CD4-positive, alpha-beta T cell treated with Interleukin-2 at 100 ng/mL for 4 hours (primary cell): ENCODE results near the gene AKNA.

Source experiments
- DNase-seq: peaks from one replicate; pipeline ENCODE4 v3.0.0-alpha.2; 2020; ENCODE audit warnings: low spot score

The AKNA gene, protein sequence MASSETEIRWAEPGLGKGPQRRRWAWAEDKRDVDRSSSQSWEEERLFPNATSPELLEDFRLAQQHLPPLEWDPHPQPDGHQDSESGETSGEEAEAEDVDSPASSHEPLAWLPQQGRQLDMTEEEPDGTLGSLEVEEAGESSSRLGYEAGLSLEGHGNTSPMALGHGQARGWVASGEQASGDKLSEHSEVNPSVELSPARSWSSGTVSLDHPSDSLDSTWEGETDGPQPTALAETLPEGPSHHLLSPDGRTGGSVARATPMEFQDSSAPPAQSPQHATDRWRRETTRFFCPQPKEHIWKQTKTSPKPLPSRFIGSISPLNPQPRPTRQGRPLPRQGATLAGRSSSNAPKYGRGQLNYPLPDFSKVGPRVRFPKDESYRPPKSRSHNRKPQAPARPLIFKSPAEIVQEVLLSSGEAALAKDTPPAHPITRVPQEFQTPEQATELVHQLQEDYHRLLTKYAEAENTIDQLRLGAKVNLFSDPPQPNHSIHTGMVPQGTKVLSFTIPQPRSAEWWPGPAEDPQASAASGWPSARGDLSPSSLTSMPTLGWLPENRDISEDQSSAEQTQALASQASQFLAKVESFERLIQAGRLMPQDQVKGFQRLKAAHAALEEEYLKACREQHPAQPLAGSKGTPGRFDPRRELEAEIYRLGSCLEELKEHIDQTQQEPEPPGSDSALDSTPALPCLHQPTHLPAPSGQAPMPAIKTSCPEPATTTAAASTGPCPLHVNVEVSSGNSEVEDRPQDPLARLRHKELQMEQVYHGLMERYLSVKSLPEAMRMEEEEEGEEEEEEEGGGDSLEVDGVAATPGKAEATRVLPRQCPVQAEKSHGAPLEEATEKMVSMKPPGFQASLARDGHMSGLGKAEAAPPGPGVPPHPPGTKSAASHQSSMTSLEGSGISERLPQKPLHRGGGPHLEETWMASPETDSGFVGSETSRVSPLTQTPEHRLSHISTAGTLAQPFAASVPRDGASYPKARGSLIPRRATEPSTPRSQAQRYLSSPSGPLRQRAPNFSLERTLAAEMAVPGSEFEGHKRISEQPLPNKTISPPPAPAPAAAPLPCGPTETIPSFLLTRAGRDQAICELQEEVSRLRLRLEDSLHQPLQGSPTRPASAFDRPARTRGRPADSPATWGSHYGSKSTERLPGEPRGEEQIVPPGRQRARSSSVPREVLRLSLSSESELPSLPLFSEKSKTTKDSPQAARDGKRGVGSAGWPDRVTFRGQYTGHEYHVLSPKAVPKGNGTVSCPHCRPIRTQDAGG (N-terminal part only)

DNA sequence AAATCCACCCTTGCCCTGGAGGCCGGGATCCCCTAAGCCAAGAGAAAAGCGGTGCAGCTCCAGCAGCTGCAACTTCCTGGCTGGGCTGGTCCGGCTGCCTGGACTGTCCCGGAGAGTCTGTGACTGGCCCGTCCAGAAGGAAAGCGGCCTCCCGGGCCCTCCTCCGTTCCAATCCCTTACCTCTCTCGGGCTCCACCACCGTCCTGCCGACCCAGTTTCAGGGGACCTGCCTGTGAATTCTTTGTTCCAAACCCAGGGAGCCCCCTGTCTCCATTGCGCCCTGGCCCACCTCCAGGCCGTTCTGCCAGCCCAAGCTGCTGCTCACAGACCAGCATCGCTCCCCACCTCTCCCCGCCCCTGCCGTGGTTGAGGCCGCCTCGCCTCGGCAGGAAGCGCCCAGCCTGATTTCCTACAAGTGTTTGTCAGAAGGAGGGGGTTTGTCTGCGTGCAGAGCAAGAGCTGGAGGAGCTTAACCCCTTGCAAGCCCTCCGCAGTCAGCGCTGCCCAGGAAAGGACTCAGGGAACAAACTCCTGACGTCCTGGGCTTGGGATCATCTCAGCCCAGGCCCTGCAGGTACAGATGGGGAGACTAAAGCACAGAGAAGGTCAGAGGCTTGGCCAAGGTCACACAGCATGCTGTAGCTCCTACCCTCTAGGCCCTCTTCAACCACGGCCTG lies at the start of gene AKNA:
Gene AKNA (minus strand): TSS at position 303 of the 677 bp plus-strand sequence. CDS start 6,649 bp downstream, outside the sequence.
- peak; percentile 89 for DNase-seq

DNA sequence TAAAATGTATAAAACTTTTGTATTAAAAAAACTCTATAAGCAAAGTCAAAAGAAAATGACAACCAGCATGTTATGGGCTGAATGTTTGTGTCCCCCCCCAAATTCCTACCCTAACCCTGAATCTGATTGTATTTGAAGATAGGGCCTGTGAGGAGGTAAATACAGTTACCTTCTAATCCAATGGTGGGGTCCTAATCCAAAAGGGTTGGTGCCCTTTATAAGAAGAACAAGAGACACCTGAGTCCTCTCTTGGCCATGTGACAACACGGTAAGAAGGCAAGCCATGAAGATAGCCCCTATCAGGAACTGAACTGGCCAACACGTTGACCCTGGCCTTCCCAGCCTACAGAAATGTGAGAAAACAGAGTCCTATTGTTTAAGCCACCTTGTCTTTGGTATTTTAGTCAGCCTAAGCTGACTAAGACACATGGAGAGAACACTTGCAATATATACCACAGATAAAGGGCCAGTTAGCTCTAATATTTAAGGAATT lies 49.7 kb upstream of the AKNA start:
- no peak for DNase-seq

DNA sequence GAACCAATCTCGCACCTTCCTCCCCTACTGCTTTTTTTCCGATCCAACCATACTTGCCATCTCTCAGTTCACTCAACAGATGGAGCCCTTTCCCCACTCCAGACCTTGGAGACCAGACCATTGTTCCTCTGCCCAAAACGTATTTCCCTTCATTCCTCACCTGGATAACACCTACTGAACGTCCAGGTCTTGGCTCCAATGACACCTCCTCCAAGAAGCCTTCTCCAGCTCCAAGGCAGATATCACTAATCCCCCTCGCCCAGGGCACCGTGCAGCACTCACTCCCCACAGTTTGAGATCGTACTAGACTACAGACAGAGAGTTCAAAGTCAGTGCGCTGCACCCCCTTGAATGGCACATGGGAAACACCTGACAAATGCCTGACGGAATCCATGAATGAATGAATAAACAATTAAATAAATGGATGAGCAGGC lies 47.1 kb upstream of the AKNA start:
- DNase-seq, result peak; percentile 8

DNA sequence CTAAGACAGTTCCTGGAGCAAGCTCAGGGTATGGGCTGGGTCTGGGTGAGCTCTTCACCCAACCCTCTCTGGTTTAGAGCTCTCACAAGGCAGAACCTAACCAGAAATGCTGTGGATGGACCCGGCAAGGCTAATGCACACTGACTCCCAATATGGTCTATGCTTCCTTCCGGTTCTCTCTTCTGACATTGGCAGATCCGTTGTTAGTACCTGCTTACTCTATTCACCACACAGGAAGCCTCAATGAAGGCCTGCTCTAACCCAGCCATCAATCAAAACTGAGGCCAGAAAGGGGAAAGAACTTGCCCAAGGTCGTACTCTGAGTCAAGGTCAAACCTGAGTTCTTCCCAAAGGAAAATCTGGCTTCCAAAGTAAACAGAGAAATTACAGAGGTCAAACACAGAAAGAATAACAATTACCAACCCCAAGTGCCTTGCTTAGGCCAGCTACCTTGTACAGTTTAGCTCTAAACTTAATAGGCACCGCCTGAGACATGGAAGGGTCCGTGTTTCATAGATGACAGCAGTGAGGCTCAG lies 46.0 kb upstream of the AKNA start:
- no peak for DNase-seq

DNA sequence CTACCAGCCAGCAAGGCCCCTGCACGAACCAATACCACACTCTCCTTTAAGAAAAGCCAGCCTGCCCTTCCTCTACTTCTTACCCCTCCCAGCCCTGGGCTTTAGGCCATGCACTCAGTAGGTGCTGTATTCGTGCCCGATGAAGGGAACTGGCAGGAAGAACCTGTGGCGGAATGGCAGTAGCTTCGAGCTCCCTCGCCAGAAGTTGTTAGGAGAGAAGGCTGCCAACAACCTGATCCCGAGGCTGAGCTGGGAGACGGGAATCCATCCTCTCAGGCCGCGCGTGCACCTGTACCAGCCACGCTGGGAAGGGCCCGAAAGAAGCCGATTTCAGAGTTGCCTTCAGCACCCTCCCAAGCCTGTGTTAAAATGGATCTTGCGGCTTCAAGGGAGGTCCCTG lies 45.3 kb upstream of the AKNA start:
- DNase-seq, result no peak

DNA sequence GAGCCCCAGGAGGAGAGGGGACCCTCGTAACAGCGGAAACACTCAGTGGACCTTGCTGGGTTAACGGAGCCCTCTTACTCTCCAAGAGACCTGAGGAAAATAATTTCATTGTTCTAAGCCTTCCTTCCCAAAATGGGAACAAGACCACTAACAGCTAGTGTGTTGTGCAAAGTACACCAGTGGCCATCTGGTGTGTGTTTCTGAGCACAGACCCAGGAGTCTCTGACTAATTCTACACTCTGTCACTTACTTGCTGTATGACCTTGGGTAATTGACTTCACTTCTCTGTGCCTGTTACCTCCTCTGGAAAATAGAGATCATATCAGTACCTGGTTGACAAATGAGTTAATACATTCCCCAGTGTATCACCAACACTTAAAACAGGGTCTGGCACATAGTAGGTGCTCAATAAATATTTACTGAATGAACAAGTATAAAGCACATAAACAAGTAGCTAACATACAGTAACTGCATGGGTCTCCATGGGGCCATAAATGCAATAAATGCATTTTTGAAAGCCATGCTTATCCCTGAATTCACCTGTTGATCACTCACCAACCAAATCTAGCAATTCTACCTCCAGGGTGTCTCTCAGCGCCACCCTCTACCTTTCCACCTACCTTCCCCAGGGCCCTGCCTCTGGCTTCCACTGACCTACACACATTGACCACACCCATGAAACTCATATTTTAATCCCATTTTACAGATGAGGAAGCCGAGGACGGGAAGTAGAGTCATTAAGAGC lies 44.7 kb upstream of the AKNA start:
- DNase-seq, result no peak

DNA sequence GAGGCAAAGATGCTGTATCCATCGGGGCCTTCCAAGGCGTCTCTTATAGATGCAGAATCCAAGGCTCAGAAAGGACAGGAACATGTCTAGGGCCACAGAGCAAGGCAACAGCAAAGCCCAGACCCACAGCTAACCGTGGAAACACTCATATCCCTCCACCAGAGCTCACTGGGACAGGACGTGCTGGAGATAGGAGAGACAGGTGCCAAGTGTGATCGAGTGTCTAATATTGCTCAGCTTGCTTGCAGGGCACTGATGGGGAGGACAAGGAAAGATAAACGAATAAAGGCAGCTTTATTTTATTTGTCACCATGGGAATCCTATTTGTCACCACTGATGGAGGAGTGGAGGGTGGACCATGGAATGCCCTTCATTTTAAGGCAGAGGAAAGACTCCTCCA lies 44.0 kb upstream of the AKNA start:
- no peak for DNase-seq

DNA sequence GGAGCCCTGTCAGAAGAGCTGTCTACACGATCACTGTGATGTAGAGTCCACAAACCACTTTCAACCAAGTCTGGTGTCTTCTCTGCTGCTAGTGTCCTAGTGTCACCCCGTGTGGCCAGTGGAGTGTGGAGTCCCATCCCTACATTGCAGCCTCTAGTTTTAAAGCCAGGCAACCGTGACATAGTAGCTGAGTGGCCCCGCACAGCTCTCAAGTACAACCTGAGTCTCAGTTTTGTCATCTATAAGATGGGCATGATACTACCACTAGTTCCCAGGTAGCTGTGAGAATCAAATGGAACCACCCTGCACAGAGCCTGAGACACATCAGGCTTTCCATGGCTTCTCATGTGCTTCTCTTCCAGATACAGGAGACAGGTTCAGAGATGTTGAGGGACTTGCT lies 43.2 kb upstream of the AKNA start:
- no peak for DNase-seq

DNA sequence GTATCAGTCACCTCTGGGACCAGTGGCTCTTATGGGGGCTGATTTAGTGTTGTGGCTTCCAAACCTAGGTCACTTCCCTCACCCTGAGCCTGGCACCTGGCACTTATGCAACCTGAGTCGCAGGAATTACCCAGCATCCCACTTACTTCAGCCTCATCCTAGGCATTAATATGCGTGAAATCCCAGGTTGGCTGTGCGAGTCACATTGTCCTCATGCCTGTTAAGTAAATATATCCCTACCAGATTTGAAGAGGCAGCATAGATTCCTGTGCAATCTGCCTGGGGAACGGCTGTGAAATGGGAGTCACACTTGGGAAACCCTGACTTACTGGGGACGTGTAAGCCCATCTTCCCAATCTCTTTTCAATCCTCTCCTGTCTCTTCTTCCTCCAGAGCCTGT lies 42.7 kb upstream of the AKNA start:
- DNase-seq, result no peak

DNA sequence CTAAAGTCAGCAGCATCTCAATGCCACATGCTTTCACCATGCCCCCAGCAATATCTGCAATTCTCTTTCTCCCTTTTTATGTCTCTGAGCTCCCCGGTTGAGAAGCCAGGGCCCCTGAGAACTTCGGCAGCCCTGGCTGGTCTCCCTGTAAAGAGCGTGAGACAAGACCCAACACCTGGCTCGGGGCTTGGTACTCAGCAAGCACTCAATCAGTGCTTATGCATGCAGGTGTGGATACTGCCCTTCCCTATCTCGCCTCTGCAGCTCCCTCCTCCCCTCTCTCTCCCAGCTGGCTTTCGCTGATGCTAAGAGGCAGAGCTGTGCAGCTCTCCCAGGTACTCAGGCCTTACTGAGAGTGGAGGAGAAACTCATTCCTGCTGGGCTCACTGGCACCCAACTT lies 41.7 kb upstream of the AKNA start:
- no peak for DNase-seq

DNA sequence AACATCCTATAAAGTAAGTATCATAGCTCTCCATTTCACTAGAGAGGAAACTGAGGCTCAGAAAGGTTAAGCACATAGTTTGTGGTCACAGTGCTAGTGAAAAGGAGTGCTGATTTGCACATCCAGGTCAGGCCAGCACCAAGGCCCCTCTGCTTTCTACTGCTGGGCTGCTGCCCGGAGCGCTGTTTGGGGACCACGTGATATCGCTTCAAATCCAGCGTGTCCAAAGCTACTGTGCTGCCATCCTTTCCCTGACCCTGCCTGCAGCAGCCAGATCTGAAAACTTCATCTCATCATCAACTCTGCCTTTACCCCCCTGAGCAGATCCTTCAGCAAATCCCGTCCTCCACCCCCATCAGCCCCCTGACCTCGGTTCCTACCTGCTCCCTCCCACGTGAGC lies 40.7 kb upstream of the AKNA start:
- DNase-seq, result no peak

DNA sequence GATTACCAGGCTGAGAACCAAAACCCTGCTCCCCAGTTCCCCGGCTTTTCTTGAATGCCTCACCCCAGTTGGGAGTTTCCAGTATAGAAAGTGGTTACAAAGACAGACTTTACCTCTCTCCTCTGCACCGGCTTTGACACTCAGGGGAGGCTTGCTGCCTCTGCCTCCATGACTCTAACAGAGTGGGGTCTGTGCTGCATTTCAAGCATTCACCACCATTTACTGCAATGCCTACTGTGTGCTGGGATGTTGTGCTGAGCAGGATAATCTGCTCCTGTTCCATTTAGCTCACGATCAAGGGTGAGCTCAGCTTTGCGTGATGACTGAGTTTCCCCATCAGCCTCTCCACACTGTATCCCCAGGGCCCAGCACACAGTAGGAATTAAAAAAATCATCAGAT lies 39.9 kb upstream of the AKNA start:
- DNase-seq, result no peak

DNA sequence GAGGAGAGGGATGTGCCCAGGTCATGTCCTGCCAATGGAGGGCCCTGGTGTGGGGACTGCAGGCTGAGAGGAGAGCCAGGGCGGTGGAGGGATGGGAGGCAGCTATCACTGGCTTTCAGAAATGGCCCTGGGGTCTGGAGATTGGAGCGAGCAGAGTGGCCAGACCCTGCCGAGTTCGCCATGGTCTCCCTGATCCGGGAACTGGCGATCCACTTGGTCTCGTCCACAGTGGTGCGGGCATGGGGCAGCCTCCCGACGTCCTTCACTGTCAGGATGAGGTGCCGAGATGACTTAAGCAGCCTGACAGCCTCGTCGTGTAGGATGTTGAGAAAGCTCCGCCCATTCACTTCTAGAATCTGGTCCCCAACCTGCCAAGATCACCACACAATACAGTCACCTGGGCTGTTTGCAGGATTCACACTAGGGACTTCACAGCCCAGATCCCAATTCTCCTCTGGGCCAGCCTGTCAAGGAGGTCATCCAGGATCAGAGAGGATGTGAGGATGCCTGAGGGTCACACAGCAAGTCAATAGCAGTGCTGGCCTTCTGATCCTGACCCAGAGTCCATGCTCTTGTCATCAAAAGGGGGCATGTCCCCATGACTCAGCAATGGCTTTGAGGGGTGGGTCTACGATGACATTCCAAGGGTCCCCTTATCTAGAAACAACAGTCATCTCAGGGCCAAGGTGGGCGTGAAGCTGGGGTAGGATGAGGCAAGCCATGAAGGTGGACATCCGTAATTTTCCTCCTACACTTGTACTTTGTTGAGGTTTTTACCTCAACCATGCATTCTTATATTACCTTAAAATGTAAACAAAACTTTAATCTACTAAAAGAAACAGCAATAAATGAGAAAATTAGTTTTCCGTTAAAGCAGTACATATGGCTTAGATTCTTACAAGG lies 38.5 kb upstream of the AKNA start:
- no peak for DNase-seq

DNA sequence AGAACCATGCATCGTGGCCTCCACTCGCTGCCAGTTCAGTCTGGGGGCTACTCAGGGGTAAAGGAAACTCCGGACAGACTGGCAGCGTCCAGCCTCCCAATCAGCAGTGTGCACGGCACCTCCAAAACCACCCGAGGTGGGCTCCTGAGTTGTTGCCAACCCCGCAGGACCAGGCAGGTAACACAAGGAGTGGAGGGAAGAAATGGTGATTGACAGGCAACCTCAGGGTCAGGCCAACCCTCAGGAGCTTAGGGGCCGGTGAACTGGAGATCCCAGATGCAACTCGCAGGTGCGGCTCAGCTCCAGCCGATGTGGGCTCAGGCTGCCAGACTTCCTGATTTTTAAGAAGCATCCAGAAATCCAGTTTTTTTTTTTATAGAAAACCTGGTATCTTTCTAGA lies 37.3 kb upstream of the AKNA start:
- DNase-seq, result no peak

DNA sequence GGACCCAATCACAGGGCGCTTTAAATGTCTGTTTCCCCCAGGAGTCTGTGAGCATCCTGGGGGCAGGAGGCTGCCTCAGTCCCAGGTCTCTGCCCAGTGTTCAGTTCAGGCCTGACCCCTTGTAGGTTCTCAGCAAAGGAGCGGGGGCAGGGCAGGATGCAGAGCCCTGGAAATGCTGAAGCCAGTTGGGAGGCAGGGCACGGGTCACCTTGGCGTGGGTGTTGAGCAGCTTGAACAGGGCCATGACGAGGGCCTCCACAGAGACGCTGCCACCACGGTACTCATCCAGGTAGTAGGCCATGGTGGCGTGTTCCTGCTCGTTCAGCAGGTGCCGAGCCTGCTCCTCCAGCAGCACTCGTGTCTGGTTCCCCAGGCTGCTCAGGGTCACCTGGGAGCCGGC lies 36.3 kb upstream of the AKNA start:
- no peak for DNase-seq

DNA sequence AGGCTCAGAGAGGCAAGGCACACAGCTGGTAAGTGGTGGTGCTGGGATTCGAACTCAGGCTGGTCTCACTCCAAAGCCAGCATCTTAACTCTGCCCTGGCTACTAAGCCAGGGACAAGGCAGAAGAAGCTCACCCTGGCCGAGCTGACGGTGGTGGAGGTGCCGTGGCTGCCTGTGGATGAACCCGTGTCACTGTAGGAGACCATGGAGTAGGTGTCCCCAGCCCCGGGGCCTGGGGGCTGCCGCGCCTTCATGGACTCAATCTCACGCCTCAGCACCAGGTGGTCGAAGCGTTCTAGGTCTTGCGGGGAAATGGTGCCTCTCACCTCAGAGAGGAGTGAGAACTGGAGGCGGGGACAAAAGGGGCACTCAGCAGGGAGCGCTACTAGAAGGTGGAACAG lies 35.4 kb upstream of the AKNA start:
- no peak for DNase-seq

DNA sequence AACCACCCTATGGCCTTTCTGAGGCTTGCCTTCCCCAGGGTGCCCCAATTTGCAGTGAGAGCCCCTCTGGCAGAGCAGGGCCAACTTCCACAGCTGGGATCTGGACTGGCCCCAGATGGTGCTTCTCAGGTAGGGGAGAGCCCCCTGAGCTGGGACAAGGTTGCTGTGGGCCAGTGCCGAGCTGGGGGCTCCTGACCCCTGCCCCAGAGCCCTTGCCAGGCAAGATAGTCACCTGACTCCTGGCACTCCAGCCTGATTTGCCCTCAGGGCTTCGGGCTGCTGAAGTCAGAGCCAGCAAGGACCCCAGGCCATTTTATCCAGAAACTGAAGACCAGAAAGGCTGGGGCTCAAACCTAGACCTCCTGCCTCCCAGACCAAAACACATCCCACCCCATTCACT lies 33.4 kb upstream of the AKNA start:
- DNase-seq, result no peak

DNA sequence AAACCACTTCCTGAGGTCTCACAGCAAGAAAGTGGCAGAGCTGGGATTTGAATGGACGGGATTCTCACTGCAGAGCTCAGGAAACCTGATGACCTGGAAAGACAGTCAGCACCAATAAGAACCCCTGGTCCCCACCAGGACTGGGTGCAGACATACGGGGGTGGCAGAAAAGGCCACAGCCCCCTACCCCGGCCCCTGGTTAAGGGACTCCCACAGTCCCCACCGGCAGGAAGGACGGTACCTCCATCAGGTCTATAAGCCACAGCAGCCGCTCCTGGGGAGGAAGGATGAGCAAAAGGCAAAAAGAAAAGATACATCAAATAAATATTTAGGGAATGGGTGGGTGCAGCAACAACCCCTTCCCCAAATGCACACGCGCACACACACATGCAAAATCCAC lies 32.0 kb upstream of the AKNA start:
- DNase-seq, result no peak

DNA sequence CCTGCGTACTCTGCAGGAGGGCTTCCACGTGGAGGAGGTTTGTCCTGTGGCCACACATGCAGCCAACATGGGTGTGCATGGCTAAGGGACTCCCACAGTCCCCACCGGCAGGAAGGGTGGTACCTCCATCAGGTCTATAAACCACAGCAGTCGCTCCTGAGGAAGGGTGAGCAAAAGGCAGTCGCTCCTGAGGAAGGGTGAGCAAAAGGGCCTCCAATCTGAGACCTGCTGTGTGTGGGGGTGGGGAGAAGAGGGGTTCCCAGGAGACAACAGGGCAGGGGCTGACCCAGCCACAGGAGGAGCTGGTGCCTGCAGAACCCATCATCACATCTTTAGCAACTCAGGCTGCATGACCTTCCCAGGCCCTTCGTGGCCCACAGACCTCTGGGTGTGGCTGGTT lies 30.3 kb upstream of the AKNA start:
- no peak for DNase-seq

DNA sequence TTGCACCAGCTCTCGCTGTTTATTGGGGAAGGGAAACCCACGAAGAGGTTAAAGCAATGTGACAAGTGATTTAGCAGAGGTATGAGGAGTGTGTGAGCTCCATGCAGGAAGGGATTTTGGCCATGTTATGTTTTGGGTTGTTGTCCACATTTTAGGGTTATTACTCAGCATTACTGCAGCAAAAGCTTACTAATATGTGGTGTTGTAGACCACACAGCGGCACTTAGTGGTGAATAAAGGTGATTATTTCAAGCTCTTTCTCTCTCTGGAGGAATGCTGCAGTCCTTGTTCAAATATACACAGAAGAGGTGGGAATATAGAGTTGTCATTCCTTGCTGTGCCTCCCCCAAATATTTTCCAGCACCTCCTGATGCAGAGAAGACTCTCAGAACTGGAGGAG lies 29.7 kb upstream of the AKNA start:
- DNase-seq, result no peak
